K562 (cell line): ENCODE data around the gene OR2B6. TPM values are rescaled to one million over a fixed set of nuclear protein-coding genes. Genes with fewer than 3 reads are reported as not detected.
A peak's percentile ranks its signal among the peaks of the same experiment; 100 is the strongest.

Experiments used
- ARID1B ChIP-seq: fragments of 450-650 bp; IDR thresholded peaks from 2 replicates; pipeline ENCODE4 v1.6.1; 2016; ENCODE audit warnings: antibody characterized with exemption, mild to moderate bottlenecking, inconsistent platforms
- CBFA2T2 ChIP-seq: fragments of 450-650 bp; conservative IDR thresholded peaks from 2 replicates; pipeline ENCODE4 v1.6.1; 2017; ENCODE audit warnings: mild to moderate bottlenecking
- CBFA2T3 ChIP-seq: fragments of 450-650 bp; IDR thresholded peaks from 2 replicates; pipeline ENCODE4 v1.6.1; 2017
- CHD4 ChIP-seq: fragments of 200-600 bp; sonication (generic); IDR thresholded peaks from 3 replicates; pipeline ENCODE4 v1.6.1; 2012; ENCODE audit warnings: low read depth, mild to moderate bottlenecking, mixed read lengths, low read length, inconsistent platforms; ENCODE audit not compliant: insufficient read depth, insufficient replicate concordance, poor library complexity, severe bottlenecking
- CREM ChIP-seq: IDR thresholded peaks from 2 replicates; pipeline ENCODE4 v1.6.1; 2014; ENCODE audit warnings: antibody characterized with exemption, low read depth
- CTBP1 ChIP-seq: fragments of 450-650 bp; IDR thresholded peaks from 2 replicates; pipeline ENCODE4 v1.6.1; 2016; ENCODE audit warnings: borderline replicate concordance
- EP300 ChIP-seq: IDR thresholded peaks from 2 replicates; pipeline ENCODE4 v1.6.1; 2012; ENCODE audit warnings: low read length, improper control_type of control experiment
- ESRRA ChIP-seq: fragments of 450-650 bp; IDR thresholded peaks from 2 replicates; pipeline ENCODE4 v1.6.1; 2014; ENCODE audit warnings: low read depth, mild to moderate bottlenecking, moderate library complexity, borderline replicate concordance
- JUND ChIP-seq, 2 experiments: IDR thresholded peaks; 2 replicates in 1 of 2; 3 replicates in 1 of 2; pipeline ENCODE4 v1.6.1; 2011; ENCODE audit warnings: borderline replicate concordance in 2 of 2, low read depth in 2 of 2, low read length in 2 of 2, improper control_type of control experiment in 1 of 2, missing biosample characterization in 1 of 2, missing genetic modification characterization in 1 of 2, missing genetic modification reagents in 1 of 2
- MTA2 ChIP-seq: fragments of 450-650 bp; IDR thresholded peaks from 2 replicates; pipeline ENCODE4 v1.6.1; 2016; ENCODE audit warnings: low read depth
- MYBL2 ChIP-seq, 2 experiments: fragments of 450-650 bp in 1 of 2; sonication (generic) in 1 of 2; formaldehyde crosslinking in 1 of 2; IDR thresholded peaks; 2 replicates each; pipeline versions ENCODE4 v1.6.1 to v1.8.1; 2017 to 2022; ENCODE audit warnings: borderline replicate concordance in 1 of 2, inconsistent platforms in 1 of 2, low read depth in 1 of 2, mild to moderate bottlenecking in 1 of 2, missing genetic modification reagents in 1 of 2, moderate library complexity in 1 of 2
- NRF1 ChIP-seq, 2 experiments: fragments of 450-650 bp; IDR thresholded peaks in 1 of 2; conservative IDR thresholded peaks in 1 of 2; 2 replicates each; pipeline ENCODE4 v1.6.1; 2014; ENCODE audit warnings: mild to moderate bottlenecking in 2 of 2
- PTRF ChIP-seq: fragments of 450-650 bp; IDR thresholded peaks from 2 replicates; pipeline ENCODE4 v1.6.1; 2016; ENCODE audit warnings: mild to moderate bottlenecking, missing genetic modification characterization, missing compliant biosample characterization
- RCOR1 ChIP-seq, 2 experiments: IDR thresholded peaks; 2 replicates each; pipeline ENCODE4 v1.6.1; 2012; ENCODE audit warnings: low read depth in 2 of 2, low read length in 2 of 2, borderline replicate concordance in 1 of 2, improper control_type of control experiment in 1 of 2
- RFX1 ChIP-seq: fragments of 450-650 bp; IDR thresholded peaks from 2 replicates; pipeline ENCODE4 v1.6.1; 2016; ENCODE audit warnings: mild to moderate bottlenecking, moderate library complexity
- RNF2 ChIP-seq: sonication (generic); IDR thresholded peaks from 2 replicates; pipeline ENCODE4 v1.6.1; 2016
- SMAD4 ChIP-seq: fragments of 250-450 bp; sonication (Bioruptor Pico); conservative IDR thresholded peaks from 2 replicates; pipeline ENCODE4 v1.8.0; 2021; ENCODE audit warnings: inconsistent platforms, mild to moderate bottlenecking, moderate library complexity
- SRSF1 ChIP-seq: fragments of 200-400 bp; formaldehyde crosslinking; IDR thresholded peaks from 2 replicates; pipeline ENCODE4 v1.6.1; 2017; ENCODE audit warnings: mild to moderate bottlenecking, low read depth, low read length, moderate library complexity
- TAL1 ChIP-seq: fragments of 450-650 bp; IDR thresholded peaks from 2 replicates; pipeline ENCODE4 v1.6.1; 2016; ENCODE audit warnings: mild to moderate bottlenecking
- YY1 ChIP-seq, 3 experiments: IDR thresholded peaks; 2 replicates each; pipeline ENCODE4 v1.6.1; 2011; ENCODE audit warnings: low read length in 2 of 3, mild to moderate bottlenecking in 2 of 3, moderate library complexity in 2 of 3, borderline replicate concordance in 1 of 3, control low read depth in 1 of 3, low read depth in 1 of 3; ENCODE audit not compliant: insufficient read depth in 3 of 3, insufficient replicate concordance in 2 of 3, control insufficient read depth in 1 of 3, insufficient read length in 1 of 3; ENCODE audit errors: extremely low read depth in 1 of 3
- ZC3H8 ChIP-seq: fragments of 450-650 bp; IDR thresholded peaks from 2 replicates; pipeline ENCODE4 v1.6.1; 2017
- ZEB2 ChIP-seq: fragments of 450-650 bp; IDR thresholded peaks from 2 replicates; pipeline ENCODE4 v1.6.1; 2016
- polyA plus RNA-seq, 8 experiments: library from polyadenylated mRNA; depleted of rRNA in 4 of 8; stranded (reverse) in 5 of 8; unstranded in 3 of 8; fragments of >200 nt; fragmentation: Nextera tagmentation in 2 of 8; fragmentation: Illumina TruSeq in 1 of 8; extraction: Ambion mirVana in 2 of 8; extraction: Trizol in 1 of 8; gene quantifications; 2 replicates each; pipeline versions ENCODE4 v1.2.1 to v1.2.3, GENCODE V29; 2011 to 2014; ENCODE audit warnings: inconsistent platforms in 1 of 8, missing spikeins in 1 of 8
- total RNA-seq, 7 experiments: library from RNA; depleted of rRNA in 6 of 7; stranded (reverse); fragments of >200 nt in 6 of 7; fragmentation: Illumina TruSeq in 2 of 7; extraction: Trizol in 2 of 7; gene quantifications; 2 replicates each; pipeline versions ENCODE4 v1.2.1 to v1.2.3, GENCODE V29; 2011 to 2021; ENCODE audit warnings: low replicate concordance in 1 of 7
- TF ChIP-seq, protein P1 (sequence below): fragments of 250-450 bp; sonication (Bioruptor Pico); IDR thresholded peaks from 2 replicates; pipeline ENCODE4 v1.8.0; 2021; ENCODE audit warnings: moderate library complexity, mild to moderate bottlenecking, inconsistent platforms
- TF ChIP-seq, protein P2 (sequence below): fragments of 250-450 bp; sonication (Bioruptor Pico); IDR thresholded peaks from 2 replicates; pipeline ENCODE4 v1.8.0; 2022; ENCODE audit warnings: inconsistent platforms, mild to moderate bottlenecking, moderate library complexity, borderline replicate concordance
- TF ChIP-seq, protein P3 (sequence below): sonication (generic); IDR thresholded peaks from 2 replicates; pipeline ENCODE4 v1.6.1; 2016
- TF ChIP-seq, protein P4 (sequence below): sonication (generic); formaldehyde crosslinking; IDR thresholded peaks from 2 replicates; pipeline ENCODE4 v1.8.0; 2022; ENCODE audit warnings: missing genetic modification reagents, mild to moderate bottlenecking, moderate library complexity, borderline replicate concordance

Gene OR2B6
- total and polyA plus RNA-seq, 9 of the 15 experiments (the other 6 are each of a cell fraction or from before 2014, with no cell fraction given) = 1.9 to 18.7 (median 4.4) TPM

DNA sequence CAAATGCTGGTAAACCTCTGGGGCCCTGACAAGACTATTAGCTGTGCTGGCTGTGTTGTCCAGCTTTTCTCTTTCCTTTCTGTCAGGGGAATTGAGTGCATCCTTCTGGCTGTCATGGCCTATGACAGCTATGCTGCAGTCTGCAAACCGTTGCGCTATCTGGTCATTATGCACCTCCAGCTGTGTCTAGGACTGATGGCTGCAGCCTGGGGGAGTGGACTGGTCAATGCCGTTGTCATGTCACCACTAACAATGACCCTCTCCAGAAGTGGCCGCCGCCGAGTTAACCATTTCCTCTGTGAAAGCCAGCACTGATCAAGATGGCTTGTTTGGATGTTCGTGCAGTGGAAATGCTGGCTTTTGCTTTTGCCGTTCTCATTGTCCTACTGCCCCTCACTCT, 20.3 kb downstream of the OR2B6 start (continued):
- TF ChIP-seq, protein P1, sequence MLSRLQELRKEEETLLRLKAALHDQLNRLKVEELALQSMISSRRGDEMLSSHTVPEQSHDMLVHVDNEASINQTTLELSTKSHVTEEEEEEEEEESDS (CRISPR knock-in tag) = no peak
- no peak for TF ChIP-seq PTRF (tag)
- peak; percentile 42; the same call in 1 of the 2 replicates for TF ChIP-seq TAL1
- TF ChIP-seq ARID1B = peak; percentile 50
- TF ChIP-seq ZC3H8 = no peak
- no peak for TF ChIP-seq CHD4
- TF ChIP-seq, protein P2, sequence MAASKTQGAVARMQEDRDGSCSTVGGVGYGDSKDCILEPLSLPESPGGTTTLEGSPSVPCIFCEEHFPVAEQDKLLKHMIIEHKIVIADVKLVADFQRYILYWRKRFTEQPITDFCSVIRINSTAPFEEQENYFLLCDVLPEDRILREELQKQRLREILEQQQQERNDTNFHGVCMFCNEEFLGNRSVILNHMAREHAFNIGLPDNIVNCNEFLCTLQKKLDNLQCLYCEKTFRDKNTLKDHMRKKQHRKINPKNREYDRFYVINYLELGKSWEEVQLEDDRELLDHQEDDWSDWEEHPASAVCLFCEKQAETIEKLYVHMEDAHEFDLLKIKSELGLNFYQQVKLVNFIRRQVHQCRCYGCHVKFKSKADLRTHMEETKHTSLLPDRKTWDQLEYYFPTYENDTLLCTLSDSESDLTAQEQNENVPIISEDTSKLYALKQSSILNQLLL (CRISPR knock-in tag) = no peak
- peak in 1 of 2 experiments; percentile 79; a peak in 2 of 4 replicates for TF ChIP-seq RCOR1 (IDR thresholded peaks at IDR 0.05; ENCODE audit: borderline replicate concordance in 1 of 2, low read depth in 2 of 2, low read length in 2 of 2)
- peak; percentile 51 for TF ChIP-seq RFX1
- no peak for TF ChIP-seq SRSF1
- 0 out of 2 replicates have a peak, but pooled peaks have one; percentile 20 for TF ChIP-seq ZEB2
- no peak for TF ChIP-seq RNF2
- TF ChIP-seq MYBL2 (IDR thresholded peaks at IDR 0.05; ENCODE audit: low read depth) = peak; percentile 25; the same call in 1 of the 2 replicates
- no peak for TF ChIP-seq MYBL2 (CRISPR knock-in tag; IDR thresholded peaks at IDR 0.05; ENCODE audit: borderline replicate concordance)
- peak in 1 of 3 experiments; percentile 40 for TF ChIP-seq YY1 (IDR thresholded peaks at IDR 0.05; ENCODE audit: borderline replicate concordance in 1 of 3, control insufficient read depth in 1 of 3, extremely low read depth in 1 of 3, insufficient read depth in 3 of 3, insufficient read length in 1 of 3, insufficient replicate concordance in 2 of 3, low read depth in 1 of 3, low read length in 2 of 3)
- TF ChIP-seq SMAD4 = peak; percentile 80
- TF ChIP-seq CTBP1 = peak; percentile 74
- TF ChIP-seq ESRRA = no peak
- TF ChIP-seq, protein P3, sequence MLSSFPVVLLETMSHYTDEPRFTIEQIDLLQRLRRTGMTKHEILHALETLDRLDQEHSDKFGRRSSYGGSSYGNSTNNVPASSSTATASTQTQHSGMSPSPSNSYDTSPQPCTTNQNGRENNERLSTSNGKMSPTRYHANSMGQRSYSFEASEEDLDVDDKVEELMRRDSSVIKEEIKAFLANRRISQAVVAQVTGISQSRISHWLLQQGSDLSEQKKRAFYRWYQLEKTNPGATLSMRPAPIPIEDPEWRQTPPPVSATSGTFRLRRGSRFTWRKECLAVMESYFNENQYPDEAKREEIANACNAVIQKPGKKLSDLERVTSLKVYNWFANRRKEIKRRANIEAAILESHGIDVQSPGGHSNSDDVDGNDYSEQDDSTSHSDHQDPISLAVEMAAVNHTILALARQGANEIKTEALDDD = peak; percentile 77
- 0 out of 2 replicates have a peak, but pooled peaks have one; percentile 21 for TF ChIP-seq MTA2
- TF ChIP-seq NRF1 (conservative IDR thresholded peaks at IDR 0.05 in 1 of 2, IDR thresholded peaks at IDR 0.05 in 1 of 2) = peak in 1 of 2 experiments; percentile 28; a peak in 1 of 4 replicates
- TF ChIP-seq JUND (IDR thresholded peaks at IDR 0.05; ENCODE audit: borderline replicate concordance, low read depth, low read length) = peak; percentile 49
- TF ChIP-seq JUND (tag; IDR thresholded peaks at IDR 0.05; ENCODE audit: borderline replicate concordance, low read depth, low read length) = no peak
- TF ChIP-seq, protein P4, sequence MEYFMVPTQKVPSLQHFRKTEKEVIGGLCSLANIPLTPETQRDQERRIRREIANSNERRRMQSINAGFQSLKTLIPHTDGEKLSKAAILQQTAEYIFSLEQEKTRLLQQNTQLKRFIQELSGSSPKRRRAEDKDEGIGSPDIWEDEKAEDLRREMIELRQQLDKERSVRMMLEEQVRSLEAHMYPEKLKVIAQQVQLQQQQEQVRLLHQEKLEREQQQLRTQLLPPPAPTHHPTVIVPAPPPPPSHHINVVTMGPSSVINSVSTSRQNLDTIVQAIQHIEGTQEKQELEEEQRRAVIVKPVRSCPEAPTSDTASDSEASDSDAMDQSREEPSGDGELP (CRISPR knock-in tag) = peak; percentile 95
- peak; percentile 45; the same call in 1 of the 2 replicates for TF ChIP-seq CREM
- peak; percentile 66 for TF ChIP-seq EP300
- peak; percentile 64 for TF ChIP-seq CBFA2T3
- peak; percentile 33 for TF ChIP-seq CBFA2T2
